Renal cortical epithelial cell (primary cell): ENCODE measurements around the gene PFKFB4. TPM values are rescaled to one million over a fixed set of nuclear protein-coding genes. Genes with fewer than 3 reads are reported as not detected.

ENCODE experiments used
- DNase-seq: peaks from one replicate; pipeline ENCODE4 v3.0.0-alpha.2; 2011; ENCODE audit warnings: low read depth
- total RNA-seq: library from RNA; depleted of rRNA; stranded (reverse); fragments of >200 nt; gene quantifications from 2 replicates; pipeline ENCODE4 v1.2.3, GENCODE V29; 2014

PFKFB4 gene
- total RNA-seq, 1 donor from 2014 or later: 38.2 TPM

DNA sequence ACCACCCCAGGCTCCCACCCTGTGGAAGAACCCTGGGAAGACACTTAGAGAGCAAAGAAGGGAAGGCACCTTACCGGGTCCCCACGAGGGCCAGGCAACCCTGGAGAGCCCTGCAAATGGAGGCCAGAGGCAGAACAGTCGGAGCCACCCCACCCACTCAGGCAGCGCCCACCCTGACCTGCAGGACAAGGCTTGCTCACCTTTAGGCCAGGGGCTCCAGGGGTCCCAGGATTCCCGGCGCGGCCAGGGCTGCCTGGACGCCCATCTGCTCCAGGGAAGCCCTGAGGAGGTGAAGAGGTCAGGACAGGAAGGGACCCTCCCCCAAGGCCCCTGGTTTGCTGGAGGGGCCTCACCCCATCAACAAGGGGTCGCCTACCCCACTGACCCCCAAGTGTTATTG lies 28.2 kb upstream of the PFKFB4 start:
- DNase-seq: no peak

DNA sequence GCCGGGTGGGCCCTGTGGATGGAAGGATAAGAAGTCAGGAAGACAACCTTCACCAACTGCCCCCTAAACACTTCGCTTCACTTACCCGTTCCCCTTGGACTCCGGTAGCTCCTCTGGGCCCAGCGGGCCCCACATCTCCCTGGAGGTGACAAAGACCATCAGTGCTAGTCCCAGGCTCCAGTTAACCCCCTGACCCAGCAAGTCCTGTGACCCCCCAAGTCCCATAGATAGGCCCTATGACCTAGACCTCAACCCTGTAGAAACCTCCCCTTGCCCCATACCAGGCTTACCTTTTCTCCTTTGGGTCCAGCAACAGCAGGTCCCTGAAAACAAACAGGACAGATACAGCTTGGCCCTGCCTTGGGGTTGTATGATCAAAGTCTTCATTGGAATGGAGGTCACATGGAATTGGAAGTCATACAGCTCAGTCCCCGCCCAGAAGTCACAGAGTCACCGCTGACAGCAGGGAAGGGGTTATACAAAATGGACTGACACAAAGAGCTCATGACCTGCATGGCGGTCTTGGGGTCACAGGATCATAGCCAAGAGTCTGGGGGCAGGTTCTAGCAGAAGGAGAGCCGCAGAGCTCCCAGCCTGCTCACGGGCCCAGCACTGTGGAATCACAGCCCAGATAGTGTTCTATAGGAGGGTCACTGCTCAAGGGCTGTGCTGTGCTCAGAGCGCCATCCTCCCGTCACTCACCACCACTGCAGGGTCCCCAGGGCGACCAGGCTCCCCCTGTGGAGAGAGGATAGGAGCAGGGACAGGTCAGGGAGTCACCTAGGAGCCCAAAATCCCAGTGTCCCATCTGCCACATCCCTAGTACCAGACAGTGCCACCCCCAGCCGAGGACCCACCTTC lies 25.2 kb upstream of the PFKFB4 start:
- DNase-seq: no peak

DNA sequence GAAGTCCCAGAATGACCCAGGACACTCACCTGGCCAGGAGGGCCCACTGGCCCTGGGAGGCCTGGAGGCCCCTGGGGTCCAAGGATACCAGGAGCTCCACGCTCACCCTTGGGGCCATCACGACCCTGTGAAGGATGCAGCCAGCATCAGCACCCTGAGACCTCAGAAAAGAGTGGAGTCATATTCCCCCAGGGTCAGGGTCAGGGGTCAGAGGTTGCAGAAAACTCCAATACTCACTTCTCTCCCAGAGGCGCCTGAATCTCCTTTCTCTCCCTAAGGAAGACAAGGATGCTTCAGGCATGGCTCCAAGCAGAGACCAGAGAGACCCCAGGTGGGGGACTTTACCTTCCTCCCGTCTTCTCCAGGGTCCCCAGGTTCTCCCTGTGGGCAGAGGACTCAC lies 20.0 kb upstream of the PFKFB4 start:
- DNase-seq: no peak

DNA sequence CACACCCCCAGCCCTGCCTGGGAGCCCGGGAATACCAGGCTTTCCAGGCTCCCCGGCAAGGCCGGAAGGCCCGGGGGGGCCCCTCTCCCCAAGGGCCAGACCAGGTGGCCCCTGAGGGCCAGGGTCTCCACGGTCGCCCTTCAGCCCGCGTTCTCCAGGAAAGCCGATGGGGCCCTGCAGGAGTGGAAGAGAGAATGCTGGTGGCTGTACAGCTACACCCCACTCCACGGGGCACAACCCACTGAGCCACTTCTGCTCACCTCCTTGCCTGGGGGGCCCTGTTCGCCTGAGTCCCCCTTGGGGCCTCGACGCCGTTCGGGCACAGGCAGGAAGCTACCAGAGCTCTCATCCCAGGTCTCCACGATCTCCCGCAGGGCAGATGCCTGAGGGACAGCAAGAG lies 18.8 kb upstream of the PFKFB4 start:
- no peak for DNase-seq

DNA sequence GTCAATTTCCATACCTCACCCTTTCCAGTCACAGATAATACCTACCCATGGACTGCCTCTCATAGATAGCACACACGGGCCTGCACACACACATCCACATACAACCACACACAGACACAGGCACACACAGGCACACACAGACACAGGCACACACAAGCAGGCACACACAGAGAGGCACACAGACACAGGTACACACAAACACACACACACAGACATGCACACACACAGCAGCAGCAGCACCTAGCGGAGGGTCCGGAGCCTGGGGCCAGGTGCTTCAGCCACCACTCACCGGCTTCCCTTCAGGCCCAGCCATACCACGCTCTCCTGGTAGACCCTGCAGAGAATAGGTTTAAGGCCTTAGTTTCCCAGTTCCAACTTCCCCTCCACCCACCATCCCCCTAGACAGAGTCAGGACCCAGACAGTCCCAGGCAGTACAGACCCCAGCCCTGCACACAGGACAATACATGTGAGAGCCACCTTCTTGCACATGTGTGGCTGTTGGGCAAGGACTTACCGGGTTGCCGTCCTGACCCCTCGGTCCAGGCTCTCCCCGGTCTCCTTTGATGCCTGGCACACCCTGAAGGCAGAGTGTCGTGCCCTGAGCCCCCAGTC lies 17.5 kb upstream of the PFKFB4 start:
- no peak for DNase-seq

DNA sequence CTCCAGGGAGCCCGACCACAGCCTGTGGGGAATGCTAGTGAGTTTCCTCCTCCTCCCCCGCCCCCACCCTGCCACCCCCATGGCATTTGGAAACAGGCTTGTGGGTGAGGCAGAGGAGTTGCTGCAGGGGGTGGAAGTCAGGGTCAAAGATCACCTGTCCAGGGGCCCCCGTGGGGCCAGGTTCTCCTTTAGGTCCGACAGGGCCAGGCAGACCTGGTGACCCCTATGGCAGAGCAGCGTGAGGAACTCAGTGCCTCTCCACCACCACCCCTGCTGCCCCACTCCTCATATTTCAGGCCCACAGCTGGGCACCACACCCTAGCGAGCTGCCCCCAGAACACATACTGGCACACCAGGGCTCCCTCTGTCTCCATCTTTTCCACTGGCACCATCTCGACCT lies 15.9 kb upstream of the PFKFB4 start:
- no peak for DNase-seq

DNA sequence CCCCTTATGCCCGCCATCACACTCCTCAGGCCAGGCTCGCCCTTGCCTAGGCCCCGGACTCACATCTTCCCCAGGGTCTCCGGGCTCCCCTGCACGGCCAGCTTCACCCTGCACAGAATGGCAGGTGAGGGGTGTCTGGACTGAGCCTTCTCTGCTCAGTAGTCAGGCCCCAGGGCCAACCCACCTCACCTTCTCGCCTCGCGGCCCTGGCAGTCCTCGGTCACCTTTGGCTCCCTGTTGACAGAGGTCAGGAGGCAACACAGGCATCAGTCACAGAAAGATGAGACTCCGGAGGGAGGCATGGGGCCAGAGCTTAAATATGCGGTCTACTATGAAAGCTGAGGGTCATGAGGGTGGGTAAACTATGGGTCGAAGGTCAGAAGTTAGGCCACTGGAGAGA lies 15.3 kb upstream of the PFKFB4 start:
- no peak for DNase-seq

DNA sequence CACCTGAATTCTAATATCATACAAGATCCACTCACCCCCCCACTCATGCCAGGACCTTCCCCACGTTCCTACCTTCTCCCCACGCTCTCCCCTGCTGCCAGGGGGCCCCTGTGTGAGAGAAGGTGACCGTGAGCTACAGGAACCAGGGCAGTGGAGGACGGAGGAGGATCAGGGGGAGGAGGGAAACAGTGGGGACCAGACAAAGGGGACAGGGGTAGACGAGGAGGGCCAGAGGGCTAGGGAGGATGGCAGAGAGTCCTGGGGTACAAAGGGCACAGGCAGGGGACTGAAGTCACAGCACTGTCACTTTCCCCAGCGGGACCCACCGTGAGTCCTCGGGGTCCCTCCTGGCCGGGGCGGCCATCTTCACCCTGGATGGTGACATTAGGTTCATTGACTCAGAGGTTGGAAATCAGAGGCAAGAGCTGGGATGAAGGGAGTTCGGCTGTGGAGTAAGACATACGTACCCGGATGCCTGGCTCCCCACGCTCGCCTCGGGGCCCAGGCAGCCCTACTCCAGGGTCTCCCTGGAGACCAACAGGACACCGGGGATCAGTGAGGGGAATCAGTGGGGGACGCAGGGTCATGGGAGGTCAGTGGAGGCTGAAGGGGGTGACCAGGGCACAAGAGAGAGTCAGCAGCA lies 13.3 kb upstream of the PFKFB4 start:
- no peak for DNase-seq

DNA sequence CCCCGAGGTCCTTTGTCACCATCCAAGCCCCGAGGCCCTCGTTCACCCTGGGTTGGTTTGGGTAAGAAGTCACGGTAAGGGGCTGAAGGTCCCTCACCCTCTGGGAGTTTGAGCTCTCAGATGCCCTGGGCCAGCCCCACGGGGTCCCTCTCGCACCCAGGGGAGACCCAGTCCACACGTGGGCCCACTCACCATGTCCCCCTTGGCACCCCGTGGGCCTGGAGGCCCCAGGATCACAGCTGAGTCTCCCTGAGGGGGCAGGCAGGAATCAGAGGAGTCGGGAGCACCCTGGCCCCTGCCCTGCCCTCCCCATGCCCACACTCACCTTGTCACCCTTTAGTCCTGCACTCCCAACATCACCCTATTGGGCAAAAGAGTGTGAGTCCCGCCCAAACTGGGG lies 12.8 kb upstream of the PFKFB4 start:
- no peak for DNase-seq

DNA sequence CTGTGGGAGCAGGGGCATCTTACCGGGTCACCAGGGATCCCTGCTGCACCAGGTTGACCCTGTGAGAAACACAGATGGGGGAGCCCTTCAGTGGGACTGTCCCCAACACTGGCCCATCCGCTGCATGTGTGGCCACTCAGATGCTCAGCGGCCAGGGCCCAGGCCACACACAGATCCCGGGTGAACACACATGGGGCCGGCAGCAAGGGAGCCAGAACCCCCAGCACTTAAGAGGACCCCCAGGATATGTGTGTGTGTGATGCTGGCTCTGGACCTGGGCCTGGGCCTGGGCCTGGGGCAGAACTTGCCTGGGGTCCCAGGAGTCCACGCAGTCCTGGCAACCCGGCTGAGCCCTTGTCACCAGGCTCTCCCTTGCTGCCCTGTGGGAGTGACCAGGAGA lies 11.9 kb upstream of the PFKFB4 start:
- DNase-seq: no peak

DNA sequence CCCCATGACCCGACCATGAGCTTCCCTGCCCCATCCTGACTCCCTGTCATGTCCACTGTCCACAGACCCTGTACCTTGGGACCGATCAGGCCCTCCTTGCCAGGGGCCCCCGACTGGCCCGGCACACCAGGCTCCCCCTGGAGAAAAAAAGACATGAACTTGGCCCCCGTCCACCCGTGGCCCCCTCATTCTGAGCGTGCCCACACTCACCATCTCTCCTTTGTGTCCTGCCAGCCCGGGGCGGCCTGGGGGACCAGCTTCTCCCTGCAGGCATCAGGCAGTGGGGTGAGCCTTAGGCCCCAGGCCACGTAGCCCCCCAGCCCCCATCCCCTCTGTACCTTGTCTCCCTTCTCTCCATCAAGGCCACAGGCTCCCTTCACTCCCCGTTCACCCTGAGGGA lies 10.9 kb upstream of the PFKFB4 start:
- DNase-seq: no peak

DNA sequence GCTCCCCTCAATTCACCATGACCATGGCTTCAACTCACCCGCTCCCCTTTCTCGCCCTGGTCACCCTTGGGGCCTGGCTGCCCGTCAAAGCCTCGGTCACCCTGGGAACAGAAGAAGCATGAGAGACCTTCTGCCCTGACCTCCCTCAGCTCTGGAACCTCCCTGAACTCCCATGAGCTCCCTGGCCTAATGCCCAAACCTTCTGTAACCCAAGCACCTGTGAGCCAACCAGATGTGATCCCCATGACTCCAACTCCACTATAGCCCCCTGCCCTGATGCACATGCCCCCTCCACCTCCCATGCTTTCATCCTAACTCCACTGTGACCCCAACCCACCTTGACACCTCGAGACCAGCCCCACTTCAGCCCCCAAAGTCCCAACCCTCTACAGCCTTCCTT lies 10.5 kb upstream of the PFKFB4 start:
- no peak for DNase-seq

DNA sequence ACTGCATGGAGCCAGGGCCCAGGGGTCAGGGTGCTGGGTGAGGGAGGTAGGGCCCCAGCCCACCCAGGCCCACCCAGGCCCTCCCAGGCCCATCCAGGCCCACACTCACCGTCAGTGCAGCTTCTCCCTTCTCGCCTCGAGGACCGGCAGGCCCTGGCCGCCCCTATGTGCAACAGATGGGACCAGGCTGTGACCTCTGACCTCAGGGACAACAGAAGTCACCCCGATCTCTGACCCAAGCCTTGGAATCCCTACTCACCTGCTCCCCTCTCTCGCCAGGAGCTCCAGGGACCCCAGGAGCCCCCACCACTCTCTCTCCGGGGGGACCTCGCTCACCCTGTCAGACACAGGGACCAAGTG lies 9.8 kb upstream of the PFKFB4 start:
- no peak for DNase-seq

DNA sequence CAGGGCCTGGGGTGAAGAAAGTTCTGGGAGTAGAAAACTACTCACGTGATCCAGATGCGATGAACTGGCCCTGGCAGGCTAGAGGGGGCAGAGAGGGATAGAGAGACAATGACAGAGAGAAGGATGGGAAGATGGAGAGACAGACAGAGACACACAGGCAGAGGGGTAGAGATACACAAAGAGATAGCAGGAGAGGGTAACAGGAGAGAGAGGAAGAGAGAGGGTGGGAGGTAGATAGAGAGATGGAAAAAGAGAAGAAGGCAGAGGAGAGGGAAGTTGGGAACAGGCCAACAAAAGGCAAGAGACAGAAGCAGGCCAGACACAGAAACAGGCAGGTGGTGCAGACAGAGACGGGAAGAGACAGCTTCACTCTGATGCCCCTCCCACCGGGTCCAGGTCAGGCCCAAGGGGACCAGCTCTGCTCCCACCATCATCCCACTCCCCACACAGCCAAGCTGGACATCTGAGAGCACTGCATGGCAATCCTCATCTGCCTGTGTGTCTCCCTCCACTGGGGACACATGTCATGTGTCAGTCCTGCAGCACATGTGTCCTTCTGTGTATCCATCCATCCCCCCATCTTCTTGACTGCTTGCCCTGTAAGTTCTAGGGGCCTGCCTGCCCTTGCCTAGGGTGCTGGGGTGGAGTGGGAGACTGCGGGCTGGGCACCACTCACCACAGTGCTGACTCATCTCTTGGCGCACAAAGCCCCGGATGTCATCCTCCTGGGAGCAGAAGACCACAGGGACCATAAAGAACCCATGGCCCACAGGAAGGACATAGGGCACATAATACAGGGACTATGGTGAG lies 9.2 kb upstream of the PFKFB4 start:
- peak; percentile 61 for DNase-seq

DNA sequence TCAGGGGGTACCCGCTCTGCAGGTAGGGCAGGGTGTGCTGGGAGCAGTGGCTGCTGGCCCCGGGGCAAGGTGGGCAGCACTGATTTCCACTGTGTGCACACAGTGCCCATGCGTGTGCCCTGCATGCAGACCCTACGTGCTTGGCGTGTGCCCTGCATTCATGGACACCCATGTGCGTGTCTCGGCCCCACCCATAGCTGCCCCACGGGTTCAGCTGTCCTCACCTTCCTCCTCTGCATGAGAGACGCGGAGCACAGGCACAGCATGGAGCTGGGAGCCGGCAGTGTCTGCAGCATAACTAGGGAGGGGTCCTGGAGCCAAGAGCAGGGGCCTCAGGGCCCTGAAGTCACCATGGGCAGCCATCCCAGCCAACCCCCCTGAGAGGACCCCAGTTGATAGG lies 8.6 kb upstream of the PFKFB4 start:
- DNase-seq: no peak

DNA sequence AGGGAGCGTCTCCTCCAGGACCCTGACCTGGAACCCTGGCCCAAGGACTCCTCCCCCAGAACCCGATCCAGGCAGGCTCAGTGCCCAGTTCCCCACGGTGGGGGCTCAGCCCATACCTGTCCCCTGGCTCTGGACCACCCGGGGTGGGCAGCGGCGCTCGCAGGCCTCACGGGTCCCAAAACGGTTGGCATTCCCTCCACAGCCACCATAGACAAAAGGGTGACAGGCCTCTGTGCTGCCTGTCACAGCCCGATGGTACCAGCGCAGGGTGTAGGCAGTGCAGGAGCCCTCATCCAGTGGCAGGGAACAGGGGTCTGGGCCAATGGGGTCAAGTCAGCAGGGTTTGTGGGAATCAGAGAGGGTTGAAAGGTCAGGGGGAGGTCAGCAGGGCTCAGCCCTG lies 8.1 kb upstream of the PFKFB4 start:
- no peak for DNase-seq

DNA sequence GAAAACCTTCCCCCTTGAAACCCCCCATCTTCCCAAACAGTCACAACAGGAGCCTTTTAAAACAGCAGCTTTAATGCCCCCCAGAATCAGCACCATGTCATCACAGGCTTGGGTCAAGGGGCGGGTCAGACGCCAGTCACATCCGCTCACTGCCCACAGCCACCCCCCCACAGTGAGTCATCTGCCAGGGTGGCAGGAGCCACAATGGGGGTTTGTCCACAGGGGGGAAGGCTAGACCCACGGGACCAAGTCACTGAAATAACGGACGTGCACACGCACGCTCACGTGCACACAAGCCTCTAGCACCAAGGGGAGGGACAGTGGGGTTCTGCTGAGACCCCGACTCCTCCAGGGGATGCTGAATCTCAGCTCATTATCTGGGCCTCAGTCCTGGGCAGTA lies 7.4 kb upstream of the PFKFB4 start:
- peak; percentile 67 for DNase-seq

DNA sequence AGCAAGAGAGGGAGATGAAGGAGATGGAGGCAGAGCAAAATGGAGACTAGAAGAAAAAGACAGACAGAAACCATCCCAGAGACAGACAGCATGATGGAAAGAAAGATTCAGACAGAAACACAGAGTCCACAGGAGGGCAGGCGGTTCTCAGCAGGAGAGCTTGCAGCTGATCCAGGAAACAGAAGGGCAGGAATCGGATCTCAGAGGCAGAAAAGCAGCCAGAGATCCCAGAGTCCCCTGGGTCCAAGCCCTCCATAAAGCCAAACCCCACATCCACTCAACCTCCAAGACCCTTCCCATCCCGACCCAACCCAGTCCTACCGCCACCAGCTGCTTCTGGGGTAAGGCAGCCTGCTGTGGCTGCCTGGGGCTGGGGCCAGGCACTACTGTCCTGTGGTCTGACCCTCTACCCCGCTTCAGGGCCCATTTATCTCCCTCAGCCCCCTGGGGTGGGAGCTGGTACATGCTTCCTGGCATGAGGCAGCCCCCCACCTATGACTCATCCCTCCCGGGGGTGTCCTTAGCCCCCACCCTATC lies 6.8 kb upstream of the PFKFB4 start, which contains the start of gene UCN2:
UCN2 (minus strand) TSS at position 400 of the 537 bp plus-strand sequence. CDS start 657 bp downstream, outside the sequence.
- no peak for DNase-seq

DNA sequence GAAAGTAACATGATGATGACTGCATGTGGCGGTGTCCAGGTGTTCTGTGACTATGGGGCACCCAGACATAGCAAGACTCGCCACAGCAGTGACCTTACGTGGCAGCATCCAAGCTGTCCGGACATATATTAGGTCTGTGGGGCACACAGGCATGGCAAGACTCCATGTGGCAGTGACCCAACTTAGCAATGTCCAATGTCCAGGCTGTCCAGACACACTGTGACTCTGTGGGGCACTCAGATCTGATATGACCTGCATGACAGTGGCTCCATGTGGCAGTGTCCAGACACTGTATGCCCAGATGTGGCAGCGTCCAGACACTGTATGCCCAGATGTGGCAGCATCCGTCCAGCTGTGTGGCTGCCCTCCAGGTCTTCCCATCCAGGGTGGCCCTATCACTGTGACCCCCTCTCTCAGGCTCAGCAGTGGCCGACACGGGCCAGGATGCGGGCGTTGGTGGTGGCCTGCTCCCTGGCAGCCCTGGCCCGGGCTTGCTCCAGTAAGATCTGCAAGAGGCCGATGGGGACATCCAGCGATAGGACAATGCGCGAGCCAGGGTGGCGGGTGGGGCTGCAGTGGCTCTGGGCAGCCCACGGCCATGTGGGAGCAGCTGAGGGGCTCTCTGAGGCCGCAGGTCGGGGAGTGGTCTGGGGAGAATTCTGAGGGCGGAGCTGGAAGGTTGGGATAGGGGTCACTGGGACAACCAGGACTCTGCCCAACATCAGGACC lies 5.9 kb upstream of the PFKFB4 start:
- DNase-seq: no peak

DNA sequence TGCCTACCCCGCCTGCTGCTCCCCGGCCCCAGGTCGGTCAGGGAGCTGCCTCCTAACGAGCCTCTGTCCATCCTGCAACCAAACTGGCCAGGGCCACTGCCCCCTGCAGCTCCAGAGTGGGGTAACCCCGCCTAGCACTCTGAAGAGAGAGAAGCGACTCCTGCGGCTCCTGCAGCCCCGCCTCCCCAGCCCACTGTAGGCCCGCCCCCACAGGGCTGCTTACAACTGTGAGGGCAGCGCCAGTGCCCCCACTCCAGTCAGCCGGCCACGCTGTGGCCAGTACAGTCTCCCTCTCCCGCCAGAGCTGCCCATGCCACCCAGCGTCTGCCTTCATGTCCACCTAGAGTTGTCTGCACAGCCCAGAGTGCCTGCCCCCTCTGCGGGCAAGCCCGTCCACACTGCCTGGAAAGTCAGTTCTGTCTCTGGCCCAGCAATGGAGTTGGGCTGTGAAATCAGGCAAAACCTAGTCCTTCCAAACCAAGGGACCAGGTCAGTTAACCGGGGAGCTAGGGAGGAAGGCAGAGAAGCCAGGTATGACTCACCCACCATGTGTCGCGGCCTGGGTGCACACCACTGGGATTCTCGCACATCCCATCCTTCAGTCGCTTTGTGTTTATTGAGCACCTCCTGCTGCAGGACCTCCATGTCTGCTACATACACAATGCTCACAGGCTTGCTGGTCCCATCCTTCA lies 4.6 kb upstream of the PFKFB4 start:
- peak; percentile 53 for DNase-seq

DNA sequence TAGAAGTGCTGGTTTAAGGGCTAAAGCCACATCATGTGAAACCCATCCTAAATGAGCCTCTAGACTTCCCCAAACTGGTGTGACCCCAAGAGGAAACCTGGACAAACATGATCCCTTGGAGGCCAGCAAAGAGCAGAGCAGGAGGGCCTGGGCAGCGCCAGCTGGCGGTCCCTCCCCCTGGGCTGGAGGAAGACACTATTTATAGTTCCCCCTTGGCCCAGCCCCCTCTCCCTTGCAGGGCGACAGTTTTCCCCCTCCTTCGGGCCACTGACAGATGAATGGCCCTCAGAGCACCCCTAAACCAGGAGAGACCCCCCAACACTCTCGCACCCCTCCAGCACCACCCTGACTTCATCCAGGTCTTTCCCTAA lies 4.0 kb upstream of the PFKFB4 start:
- DNase-seq: no peak
